HCT116 (cell line): Measurements from ENCODE around the gene PPDPF. TPM values are rescaled to one million over a fixed set of nuclear protein-coding genes. Genes with fewer than 3 reads are reported as not detected.
A peak's percentile ranks its signal among the peaks of the same experiment; 100 is the strongest.

Experiments used
- ATAC-seq: fragments of 200-7000 bp; cut with Tn5 transposase; 2 replicates; pipeline ENCODE4 v1.9.1; 2020; ENCODE audit warnings: mild to moderate bottlenecking, moderate library complexity
- BruUV-seq: library from RNA; stranded (reverse); fragments of 400-500 nt; replicated peaks from 2 replicates; lab custom pipeline; 2021; lab: Mats Ljungman, UMichigan
- CTCF ChIA-PET: fragments of 300-600 bp; sonication (Branson Sonifier 250); formaldehyde crosslinking; loops from one replicate; lab custom pipeline; 2021; ENCODE audit warnings: antibody characterized with exemption; lab: Charles Lee
- POLR2A ChIA-PET: fragments of 300-600, 350-600 bp; sonication (Branson Sonifier 250); formaldehyde crosslinking; loops from one replicate; lab custom pipeline; 2021; ENCODE audit warnings: antibody characterized with exemption; lab: Charles Lee
- RAD21 ChIA-PET, 2 experiments: fragments of 300-600 bp; sonication (Branson Sonifier 250); formaldehyde crosslinking; loops; one replicate each; lab custom pipeline; 2023; ENCODE audit warnings: low total read pairs in 2 of 2; ENCODE audit not compliant: uncharacterized antibody in 2 of 2, unreplicated experiment in 2 of 2, low non-redundant PET in 1 of 2; lab: Charles Lee
- DNase-seq: peaks from one replicate; pipeline ENCODE4 v3.0.0-alpha.2; 2010; ENCODE audit warnings: low read depth, low spot score
- H2AFZ ChIP-seq: fragments of 200-600 bp; shearing (Covaris generic), sonication (generic); 2 replicates; pipeline ENCODE4 v1.6.1; 2017; ENCODE audit warnings: low read depth, mixed run types, mixed read lengths, antibody characterized with exemption, low read length; ENCODE audit not compliant: poor library complexity, severe bottlenecking
- H3K27ac ChIP-seq: 2 replicates; pipeline ENCODE4 v1.5.1; 2012; ENCODE audit warnings: low read depth, low read length
- H3K27me3 ChIP-seq: fragments of 200-600 bp; sonication (generic); 2 replicates; pipeline ENCODE4 v1.6.1; 2016; ENCODE audit warnings: mixed run types, low read length, mixed read lengths; ENCODE audit not compliant: insufficient read depth
- H3K36me3 ChIP-seq, 2 experiments: fragments of 200-500 bp in 1 of 2; fragments of 200-600 bp in 1 of 2; sonication (Bioruptor generic) in 1 of 2; sonication (generic) in 1 of 2; 2 replicates each; pipeline versions ENCODE4 v1.5.1 to v1.6.1; 2014 to 2016; ENCODE audit warnings: low read length in 2 of 2, inconsistent platforms in 1 of 2, mixed read lengths in 1 of 2, mixed run types in 1 of 2; ENCODE audit not compliant: insufficient read depth in 2 of 2, control insufficient read depth in 1 of 2
- H3K4me1 ChIP-seq, 2 experiments: fragments of 200-600 bp in 1 of 2; sonication (generic) in 1 of 2; 2 replicates each; pipeline versions ENCODE4 v1.5.1 to v1.6.1; 2012 to 2017; ENCODE audit warnings: low read length in 2 of 2, inconsistent platforms in 1 of 2, mild to moderate bottlenecking in 1 of 2, mixed read lengths in 1 of 2, mixed run types in 1 of 2, moderate library complexity in 1 of 2; ENCODE audit not compliant: insufficient read depth in 2 of 2, control insufficient read depth in 1 of 2
- H3K4me2 ChIP-seq: fragments of 200-600 bp; sonication (generic); 2 replicates; pipeline ENCODE4 v1.6.1; 2017; ENCODE audit warnings: mixed run types, low read length, mixed read lengths
- H3K4me3 ChIP-seq, 2 experiments: fragments of 200-600 bp in 1 of 2; sonication (generic) in 1 of 2; replicated peaks in 1 of 2; 2 replicates each; pipeline ENCODE4 v1.5.1; 2011 to 2016; ENCODE audit warnings: low read length in 2 of 2, control low read depth in 1 of 2, low read depth in 1 of 2, mild to moderate bottlenecking in 1 of 2, mixed read lengths in 1 of 2, mixed run types in 1 of 2
- H3K79me2 ChIP-seq: fragments of 200-600 bp; sonication (generic); 2 replicates; pipeline ENCODE4 v1.6.1; 2017; ENCODE audit warnings: mild to moderate bottlenecking, mixed run types, low read length, moderate library complexity, mixed read lengths; ENCODE audit not compliant: insufficient read depth
- H3K9ac ChIP-seq: fragments of 200-600 bp; sonication (generic); 2 replicates; pipeline ENCODE4 v1.6.1; 2016; ENCODE audit warnings: low read length, mixed read lengths
- H3K9me2 ChIP-seq: fragments of 200-600 bp; sonication (generic), shearing (Covaris generic); 2 replicates; pipeline ENCODE4 v1.6.1; 2017; ENCODE audit warnings: mixed run types, mild to moderate bottlenecking, moderate library complexity; ENCODE audit not compliant: insufficient read depth
- H3K9me3 ChIP-seq, 2 experiments: fragments of 200-500 bp in 1 of 2; fragments of 200-600 bp in 1 of 2; sonication (Bioruptor generic) in 1 of 2; sonication (generic) in 1 of 2; 2 replicates each; pipeline ENCODE4 v1.6.1; 2014 to 2017; ENCODE audit warnings: low read length in 2 of 2, mixed read lengths in 2 of 2, inconsistent platforms in 1 of 2, low read depth in 1 of 2, mild to moderate bottlenecking in 1 of 2, mixed run types in 1 of 2, moderate library complexity in 1 of 2; ENCODE audit not compliant: control insufficient read depth in 1 of 2, insufficient read depth in 1 of 2
- H4K20me1 ChIP-seq: fragments of 200-600 bp; sonication (generic), shearing (Covaris generic); 2 replicates; pipeline ENCODE4 v1.6.1; 2017; ENCODE audit warnings: mixed run types, mild to moderate bottlenecking, moderate library complexity; ENCODE audit not compliant: insufficient read depth
- CBX3 ChIP-seq: IDR thresholded peaks from 2 replicates; pipeline ENCODE4 v1.6.1; 2012; ENCODE audit warnings: low read depth
- CEBPB ChIP-seq: IDR thresholded peaks from 2 replicates; pipeline ENCODE4 v1.6.1; 2012; ENCODE audit warnings: low read depth
- EGR1 ChIP-seq: IDR thresholded peaks from 2 replicates; pipeline ENCODE4 v1.6.1; 2012; ENCODE audit warnings: low read depth
- EZH2 ChIP-seq: fragments of 200-600 bp; sonication (generic); IDR thresholded peaks from 2 replicates; pipeline ENCODE4 v1.6.1; 2017; ENCODE audit warnings: antibody characterized with exemption, mixed run types
- JUND ChIP-seq: IDR thresholded peaks from 2 replicates; pipeline ENCODE4 v1.6.1; 2012
- RAD21 ChIP-seq: IDR thresholded peaks from 2 replicates; pipeline ENCODE4 v1.6.1; 2012; ENCODE audit warnings: low read depth, mild to moderate bottlenecking
- ZFX ChIP-seq: fragments of 450-650 bp; IDR thresholded peaks from 2 replicates; pipeline ENCODE4 v1.6.1; 2017
- intact Hi-C: fragments of 100-400 bp; cut with micrococcal nuclease; formaldehyde crosslinking; loops from 2 replicates; pipeline ENCODE4 v1.10.0; 2022
- total RNA-seq: library from RNA; stranded (reverse); gene quantifications from one replicate; pipeline ENCODE4 v1.2.1, GENCODE V29; 2021; ENCODE audit not compliant: unreplicated experiment
- TF ChIP-seq, protein P1 (sequence below): IDR thresholded peaks from 2 replicates; pipeline ENCODE4 v1.6.1; 2012; ENCODE audit warnings: low read depth

Gene PPDPF
- total RNA-seq, 1 experiment from 2014 or later = 346 TPM

DNA sequence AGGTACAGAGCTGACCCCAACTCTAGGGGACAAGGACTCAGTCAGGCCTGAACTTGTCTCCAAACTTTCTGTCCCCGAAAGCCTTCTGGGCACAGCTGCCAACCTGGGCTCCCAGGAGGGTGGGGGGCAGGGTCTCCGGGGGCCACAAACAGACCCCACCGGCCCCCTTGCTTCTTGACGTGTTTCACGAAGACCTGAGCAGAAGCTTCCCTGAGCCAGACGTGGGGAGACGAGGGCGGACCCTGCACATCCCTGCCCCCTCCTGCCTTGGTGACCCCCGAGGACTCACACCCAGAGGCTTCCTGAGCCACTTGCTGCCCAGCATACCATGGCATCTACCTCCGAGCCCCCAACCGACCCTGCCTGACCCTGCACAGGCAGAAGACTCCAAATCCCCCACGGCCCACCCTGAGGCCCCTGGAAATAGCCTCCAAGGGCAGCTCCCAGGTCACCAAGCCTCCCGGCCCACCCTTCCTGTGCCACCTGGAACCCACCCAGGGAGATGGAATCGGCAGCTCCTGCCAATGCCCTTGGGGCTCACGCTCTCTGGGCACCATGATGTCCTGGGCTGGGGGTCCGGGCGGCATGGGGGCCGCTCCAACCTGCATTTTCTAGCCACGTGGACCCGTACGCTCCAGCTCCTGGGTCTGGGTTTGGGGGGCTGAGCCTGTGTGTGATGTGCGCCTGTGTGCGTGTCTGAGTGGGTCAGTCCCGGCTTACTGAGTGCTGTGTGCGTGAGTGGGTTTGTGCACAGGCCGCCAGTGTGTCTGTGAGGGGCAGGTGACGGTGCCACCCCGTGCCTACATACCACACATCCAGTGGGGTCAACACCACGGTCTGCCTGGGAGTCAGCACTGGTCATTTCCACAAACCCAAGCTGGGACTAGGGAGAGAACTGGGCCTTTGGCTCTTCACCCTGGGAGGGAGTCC, 19.1 kb downstream of the PPDPF start:
- Histone ChIP-seq H3K36me3 (no peaks in the 10 kb centered on the region), H3K9me3 (no peaks in the 10 kb centered on the region), H3K79me2 (no peaks in the 10 kb centered on the region), H3K27me3 (no peaks in the 10 kb centered on the region), H4K20me1 (no peaks in the 10 kb centered on the region), H3K9me2 (no peaks in the 10 kb centered on the region), H3K27ac (peak overlapping the region; percentile 97), H3K4me3 (no peak overlapping the region), H3K4me1 (peaks cover 46 to 94% of the 10 kb centered on the region in 2 experiments), H3K4me2 (peak overlapping the region; percentile 99; the same call in 1 of the 2 replicates), H3K9ac (no peak overlapping the region), H2AFZ (no peak overlapping the region)
- no peak for DNase-seq
- TF ChIP-seq JUND (no peak), EGR1 (no peak), RAD21 (no peak), CEBPB (no peak), CBX3 (no peak), ZFX (no peak), EZH2 (no peak)
- TF ChIP-seq, protein P1, sequence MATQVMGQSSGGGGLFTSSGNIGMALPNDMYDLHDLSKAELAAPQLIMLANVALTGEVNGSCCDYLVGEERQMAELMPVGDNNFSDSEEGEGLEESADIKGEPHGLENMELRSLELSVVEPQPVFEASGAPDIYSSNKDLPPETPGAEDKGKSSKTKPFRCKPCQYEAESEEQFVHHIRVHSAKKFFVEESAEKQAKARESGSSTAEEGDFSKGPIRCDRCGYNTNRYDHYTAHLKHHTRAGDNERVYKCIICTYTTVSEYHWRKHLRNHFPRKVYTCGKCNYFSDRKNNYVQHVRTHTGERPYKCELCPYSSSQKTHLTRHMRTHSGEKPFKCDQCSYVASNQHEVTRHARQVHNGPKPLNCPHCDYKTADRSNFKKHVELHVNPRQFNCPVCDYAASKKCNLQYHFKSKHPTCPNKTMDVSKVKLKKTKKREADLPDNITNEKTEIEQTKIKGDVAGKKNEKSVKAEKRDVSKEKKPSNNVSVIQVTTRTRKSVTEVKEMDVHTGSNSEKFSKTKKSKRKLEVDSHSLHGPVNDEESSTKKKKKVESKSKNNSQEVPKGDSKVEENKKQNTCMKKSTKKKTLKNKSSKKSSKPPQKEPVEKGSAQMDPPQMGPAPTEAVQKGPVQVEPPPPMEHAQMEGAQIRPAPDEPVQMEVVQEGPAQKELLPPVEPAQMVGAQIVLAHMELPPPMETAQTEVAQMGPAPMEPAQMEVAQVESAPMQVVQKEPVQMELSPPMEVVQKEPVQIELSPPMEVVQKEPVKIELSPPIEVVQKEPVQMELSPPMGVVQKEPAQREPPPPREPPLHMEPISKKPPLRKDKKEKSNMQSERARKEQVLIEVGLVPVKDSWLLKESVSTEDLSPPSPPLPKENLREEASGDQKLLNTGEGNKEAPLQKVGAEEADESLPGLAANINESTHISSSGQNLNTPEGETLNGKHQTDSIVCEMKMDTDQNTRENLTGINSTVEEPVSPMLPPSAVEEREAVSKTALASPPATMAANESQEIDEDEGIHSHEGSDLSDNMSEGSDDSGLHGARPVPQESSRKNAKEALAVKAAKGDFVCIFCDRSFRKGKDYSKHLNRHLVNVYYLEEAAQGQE = no peak
- intact Hi-C loops = loop anchor here (2.0 to 10.0 kb wide), 8 partner anchors 33 to 435 kb away; partner anchors contain the start of genes GMEB2, TNFRSF6B and TPD52L2
- ChIA-PET POLR2A (interaction anchor here (1.3 kb wide), 1 partner anchor 434 kb away, joined by 3 read pairs; no protein-coding TSS in a partner anchor), CTCF (interaction anchor here (2.4 to 3.3 kb wide), 2 partner anchors 34 to 434 kb away, joined by 24 to 30 read pairs; partner anchors contain the start of gene HELZ2), RAD21 (no interaction called here)
- no TSS peak for BruUV-seq
- ATAC-seq = no peak
